ENCODE measurements around the gene KPNA2.
"Not testable (repeated sequence)": the region's sequence is repeated elsewhere in the genome, so short reads cannot be mapped to it uniquely, and the experiment has no call there.

Gene KPNA2

GRCh38 chr17:68061512-68062313 lies 26.2 kb downstream of the KPNA2 start:
- FAIRE-seq = no peak

- not testable (repeated sequence) for FAIRE-seq
These were observed 29.8 kb downstream of the KPNA2 start for GRCh38 chr17:68065366-68065765.

GRCh38 chr17:68068512-68068911 lies 33.0 kb downstream of the KPNA2 start:
- FAIRE-seq = not testable (repeated sequence)

- FAIRE-seq = not testable (repeated sequence)
These were observed 35.3 kb downstream of the KPNA2 start for GRCh38 chr17:68070582-68071444.

GRCh38 chr17:68074279-68074678 lies 38.7 kb downstream of the KPNA2 start:
- FAIRE-seq = no peak

- not testable (repeated sequence) for FAIRE-seq
These were observed 40.5 kb downstream of the KPNA2 start for GRCh38 chr17:68075953-68076607.

- FAIRE-seq = peak; percentile 12
These were observed 42.0 kb downstream of the KPNA2 start for GRCh38 chr17:68077498-68077897.

- no peak for FAIRE-seq
These were observed 45.0 kb downstream of the KPNA2 start for GRCh38 chr17:68080411-68081150.

- not testable (repeated sequence) for FAIRE-seq
These were observed 46.0 kb downstream of the KPNA2 start for GRCh38 chr17:68081305-68082265.

GRCh38 chr17:68085771-68086381 lies 50.3 kb downstream of the KPNA2 start:
- FAIRE-seq = no peak

GRCh38 chr17:68086666-68087065 lies 51.1 kb downstream of the KPNA2 start:
- not testable (repeated sequence) for FAIRE-seq

- not testable (repeated sequence) for FAIRE-seq
These were observed 51.6 kb downstream of the KPNA2 start for GRCh38 chr17:68087131-68087623.

GRCh38 chr17:68087851-68088250 lies 52.3 kb downstream of the KPNA2 start:
- FAIRE-seq = no peak

GRCh38 chr17:68089881-68090280 lies 54.3 kb downstream of the KPNA2 start:
- FAIRE-seq = no peak

GRCh38 chr17:68094481-68095078 lies 59.0 kb downstream of the KPNA2 start:
- FAIRE-seq = no peak

- FAIRE-seq = no peak
These were observed 59.8 kb downstream of the KPNA2 start for GRCh38 chr17:68095205-68095811.

GRCh38 chr17:68096111-68096510 lies 60.6 kb downstream of the KPNA2 start:
- FAIRE-seq = no peak
